Calu3 (cell line): ENCODE data around the gene ANXA11. TPM values are rescaled to one million over a fixed set of nuclear protein-coding genes. Genes with fewer than 3 reads are reported as not detected.

Experiments
- BruUV-seq: library from RNA; stranded (reverse); fragments of 400-500 nt; replicated peaks from 2 replicates; lab custom pipeline; 2021; lab: Mats Ljungman, UMichigan
- CTCF ChIA-PET: fragments of 300-600 bp; sonication (Branson Sonifier 250); formaldehyde crosslinking; loops from one replicate; lab custom pipeline; 2022; ENCODE audit warnings: antibody characterized with exemption; lab: Charles Lee
- DNase-seq: peaks from one replicate; pipeline ENCODE4 v3.0.0; 2022
- H3K27ac Mint-ChIP-seq: one replicate; pipeline ENCODE4 v1.8.0; 2022; ENCODE audit warnings: mixed read lengths; ENCODE audit not compliant: unreplicated experiment
- H3K27me3 Mint-ChIP-seq: one replicate; pipeline ENCODE4 v1.8.0; 2022; ENCODE audit warnings: mixed read lengths; ENCODE audit not compliant: unreplicated experiment
- H3K36me3 Mint-ChIP-seq: one replicate; pipeline ENCODE4 v1.8.0; 2022; ENCODE audit warnings: mild to moderate bottlenecking, moderate library complexity, mixed read lengths; ENCODE audit not compliant: insufficient read depth, unreplicated experiment
- H3K4me1 Mint-ChIP-seq: one replicate; pipeline ENCODE4 v1.8.0; 2022; ENCODE audit warnings: mild to moderate bottlenecking, low read depth, mixed read lengths; ENCODE audit not compliant: unreplicated experiment
- H3K4me3 Mint-ChIP-seq: one replicate; pipeline ENCODE4 v1.8.0; 2022; ENCODE audit warnings: mild to moderate bottlenecking, low read depth, moderate library complexity, mixed read lengths; ENCODE audit not compliant: unreplicated experiment
- H3K9me3 Mint-ChIP-seq: one replicate; pipeline ENCODE4 v1.8.0; 2022; ENCODE audit warnings: low read depth, mixed read lengths; ENCODE audit not compliant: unreplicated experiment
- CTCF ChIP-seq: fragments of 200-600 bp; IDR thresholded peaks from one replicate; pipeline ENCODE4 v1.8.0; 2022; ENCODE audit warnings: antibody characterized with exemption; ENCODE audit not compliant: unreplicated experiment
- intact Hi-C: fragments of 100-400 bp; cut with micrococcal nuclease; formaldehyde crosslinking; loops from one replicate; pipeline ENCODE4 v1.10.0; 2022; ENCODE audit not compliant: unreplicated experiment
- total RNA-seq: library from RNA; stranded (reverse); gene quantifications from 2 replicates; pipeline ENCODE4 v1.2.3, GENCODE V29; 2022

The ANXA11 gene
- total RNA-seq, 1 experiment from 2014 or later: 835 TPM

DNA sequence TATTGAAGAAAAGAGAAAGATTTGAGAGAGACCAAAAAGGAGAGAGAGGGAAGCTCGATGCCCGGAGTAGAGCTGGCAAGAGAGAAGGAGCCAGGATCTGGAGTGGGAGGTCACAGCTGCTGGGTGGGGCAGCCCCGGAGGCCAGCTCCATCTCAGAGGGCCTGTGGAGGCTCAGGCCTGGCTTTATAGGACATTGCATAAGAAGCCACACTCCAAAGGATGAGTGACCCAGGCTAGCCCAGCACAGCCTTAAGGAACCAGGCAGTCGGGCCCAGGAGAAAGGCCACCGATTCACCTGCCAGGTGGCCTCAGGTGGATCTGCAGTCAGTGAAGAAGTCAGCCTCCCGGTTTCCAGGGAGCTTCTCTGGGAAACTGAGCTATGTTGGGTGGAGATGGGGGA, 72.1 kb downstream of the ANXA11 start:
- Mint-ChIP-seq H3K36me3 (peaks cover 4% of the 10 kb centered on the region), H3K27ac (no peak overlapping the region), H3K4me3 (peak overlapping the region; percentile 50), H3K9me3 (no peaks in the 10 kb centered on the region), H3K27me3 (peaks cover 39% of the 10 kb centered on the region), H3K4me1 (peaks cover 9% of the 10 kb centered on the region)
- no peak for DNase-seq
- intact Hi-C loops: no loop called here
- BruUV-seq: no TSS peak
- no peak for TF ChIP-seq CTCF
- CTCF ChIA-PET: interaction anchor here (0.6 kb wide), 2 partner anchors 57 to 154 kb away, joined by 3 to 4 read pairs; no protein-coding TSS in a partner anchor

DNA sequence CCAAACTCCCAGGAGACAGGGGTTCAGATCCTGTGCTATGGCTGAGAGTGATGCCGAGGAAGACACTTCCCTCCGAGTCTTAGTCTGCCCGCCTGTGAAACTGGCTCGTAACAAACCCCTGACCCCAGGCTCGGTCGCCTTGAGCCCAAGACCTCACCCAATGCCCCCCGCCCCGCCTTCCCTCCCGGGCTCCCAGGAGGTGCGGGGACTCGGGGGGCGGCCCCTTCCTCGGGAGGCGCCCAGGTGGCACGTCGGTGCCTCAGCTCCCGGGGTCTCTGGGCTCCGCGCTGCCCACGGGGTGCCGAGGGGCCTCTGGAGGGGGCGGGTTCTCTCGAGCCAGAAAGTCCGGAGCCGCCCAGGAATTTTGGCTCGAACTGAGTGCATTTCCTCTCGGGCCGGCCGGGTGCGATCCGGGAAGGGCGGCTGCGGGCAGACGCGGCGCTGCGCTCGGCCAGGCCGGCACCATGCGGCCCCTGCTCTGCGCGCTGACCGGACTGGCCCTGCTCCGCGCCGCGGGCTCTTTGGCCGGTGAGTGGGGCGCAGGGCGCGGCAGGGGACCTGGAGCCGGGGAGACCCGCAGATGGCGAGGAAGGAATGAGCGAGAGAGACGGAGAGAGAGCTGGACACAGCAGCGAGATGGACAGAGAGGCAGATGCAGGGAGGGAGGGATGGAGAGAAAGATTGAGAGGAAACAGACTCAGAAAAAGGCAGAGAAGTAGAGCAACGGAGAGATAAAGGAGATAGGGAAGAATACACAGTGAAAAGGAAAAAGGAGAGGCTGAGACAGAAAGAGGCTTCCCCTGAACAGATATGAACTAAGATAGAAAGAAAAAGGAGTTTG, 72.8 kb downstream of the ANXA11 start, which contains the start of gene PLAC9:
Gene PLAC9 (plus strand): TSS at position 432 of the 841 bp plus-strand sequence. CDS start 33 bp downstream, at position 465.
- Mint-ChIP-seq H3K27ac (no peak within 1 kb of the TSS), H3K4me1 (peaks cover 9% of the 10 kb centered on the region), H3K4me3 (peak within 1 kb of the TSS; percentile 50), H3K27me3 (peaks cover 39% of the 10 kb centered on the region), H3K9me3 (no peaks in the 10 kb centered on the region), H3K36me3 (no peaks in the 10 kb centered on the region)
- peak; percentile 36 for DNase-seq
- CTCF ChIA-PET: interaction anchor here (0.6 kb wide), 1 partner anchor 58 kb away, joined by 4 read pairs; no protein-coding TSS in a partner anchor
- TF ChIP-seq CTCF: no peak
- no TSS peak for BruUV-seq
- intact Hi-C loops: no loop called here

GRCh38 chr10:80131499-80131901, 73.8 kb downstream of the ANXA11 start:
- peaks cover 49% of the 10 kb centered on the region for H3K27me3 Mint-ChIP-seq
- intact Hi-C loops: no loop called here
- TF ChIP-seq CTCF: no peak
- no peaks in the 10 kb centered on the region for H3K9me3 Mint-ChIP-seq
- peaks cover 9% of the 10 kb centered on the region for H3K4me1 Mint-ChIP-seq
- H3K27ac Mint-ChIP-seq: no peak overlapping the region
- CTCF ChIA-PET: no interaction called here
- no peak overlapping the region for H3K4me3 Mint-ChIP-seq
- no peak for DNase-seq
- H3K36me3 Mint-ChIP-seq: no peaks in the 10 kb centered on the region
- no TSS peak for BruUV-seq

GRCh38 chr10:80126876-80127275, 78.5 kb downstream of the ANXA11 start:
- no peaks in the 10 kb centered on the region for H3K4me1 Mint-ChIP-seq
- intact Hi-C loops: loop anchor here (10.0 kb wide), 1 partner anchor 212 kb away; no protein-coding TSS in a partner anchor
- BruUV-seq: no TSS peak
- no peak for DNase-seq
- no peak overlapping the region for H3K27ac Mint-ChIP-seq
- no peak for TF ChIP-seq CTCF
- H3K9me3 Mint-ChIP-seq: no peaks in the 10 kb centered on the region
- CTCF ChIA-PET: interaction anchor here (0.6 to 0.9 kb wide), 2 partner anchors 9 to 12 kb away, joined by 3 read pairs; no protein-coding TSS in a partner anchor
- no peak overlapping the region for H3K4me3 Mint-ChIP-seq
- H3K36me3 Mint-ChIP-seq: no peaks in the 10 kb centered on the region
- peaks cover 43% of the 10 kb centered on the region for H3K27me3 Mint-ChIP-seq
